HepG2 (cell line): ENCODE data around the gene TTLL11. TPM values are rescaled to one million over a fixed set of nuclear protein-coding genes. Genes with fewer than 3 reads are reported as not detected.

Source experiments
- HMGXB3 ChIP-seq: sonication (generic); formaldehyde crosslinking; IDR thresholded peaks from 2 replicates; pipeline ENCODE4 v1.4.0; 2020; ENCODE audit warnings: missing genetic modification reagents, borderline replicate concordance
- JARID2 ChIP-seq: sonication (generic); formaldehyde crosslinking; IDR thresholded peaks from 2 replicates; pipeline ENCODE4 v1.8.1; 2023; ENCODE audit warnings: missing genetic modification reagents, inconsistent platforms; ENCODE audit not compliant: insufficient replicate concordance
- KAT8 ChIP-seq: IDR thresholded peaks from 2 replicates; pipeline ENCODE4 v1.6.1; 2016; ENCODE audit warnings: missing genetic modification reagents, missing compliant biosample characterization
- KDM3A ChIP-seq: IDR thresholded peaks from 2 replicates; pipeline ENCODE4 v1.6.1; 2018; ENCODE audit warnings: low read depth, missing compliant biosample characterization
- NR3C1 ChIP-seq: sonication (generic); formaldehyde crosslinking; IDR thresholded peaks from 2 replicates; pipeline ENCODE4 v1.4.0; 2020; ENCODE audit warnings: missing genetic modification reagents
- RBM39 ChIP-seq: fragments of 200-400 bp; formaldehyde crosslinking; IDR thresholded peaks from one replicate; pipeline ENCODE4 v1.6.1; 2018; ENCODE audit warnings: antibody characterized with exemption, mild to moderate bottlenecking, low read depth, low read length; ENCODE audit not compliant: poor library complexity, severe bottlenecking
- SCMH1 ChIP-seq: sonication (generic); formaldehyde crosslinking; IDR thresholded peaks from 2 replicates; pipeline ENCODE4 v1.9.0; 2021; ENCODE audit warnings: missing genetic modification reagents, mild to moderate bottlenecking, borderline replicate concordance
- SETDB1 ChIP-seq: sonication (generic); formaldehyde crosslinking; IDR thresholded peaks from 2 replicates; pipeline ENCODE4 v1.5.1; 2020; ENCODE audit warnings: missing genetic modification reagents, mild to moderate bottlenecking, borderline replicate concordance
- SMAD9 ChIP-seq: sonication (generic); formaldehyde crosslinking; IDR thresholded peaks from 2 replicates; pipeline ENCODE4 v1.5.1; 2020; ENCODE audit warnings: mild to moderate bottlenecking, missing genetic modification reagents
- TSC22D2 ChIP-seq: sonication (generic); formaldehyde crosslinking; IDR thresholded peaks from 2 replicates; pipeline ENCODE4 v1.5.1; 2020; ENCODE audit warnings: missing genetic modification reagents, mild to moderate bottlenecking, borderline replicate concordance
- ZBED4 ChIP-seq: sonication (generic); formaldehyde crosslinking; IDR thresholded peaks from 2 replicates; pipeline ENCODE4 v1.4.0; 2020; ENCODE audit warnings: missing genetic modification reagents, borderline replicate concordance
- ZBTB42 ChIP-seq: sonication (generic); formaldehyde crosslinking; IDR thresholded peaks from 2 replicates; pipeline ENCODE4 v1.5.0; 2020; ENCODE audit warnings: mild to moderate bottlenecking, missing genetic modification reagents
- ZBTB49 ChIP-seq: sonication (generic); formaldehyde crosslinking; IDR thresholded peaks from 2 replicates; pipeline ENCODE4 v1.4.0; 2020; ENCODE audit warnings: missing genetic modification reagents, borderline replicate concordance
- ZNF652 ChIP-seq: IDR thresholded peaks from 2 replicates; pipeline ENCODE4 v1.6.1; 2016; ENCODE audit warnings: low read depth, borderline replicate concordance
- ZNF747 ChIP-seq: sonication (generic); formaldehyde crosslinking; IDR thresholded peaks from 2 replicates; pipeline ENCODE4 v1.8.1; 2023; ENCODE audit warnings: missing genetic modification reagents, mild to moderate bottlenecking, borderline replicate concordance
- polyA plus RNA-seq, 8 experiments: library from polyadenylated mRNA; depleted of rRNA in 3 of 8; stranded (reverse) in 7 of 8; unstranded in 1 of 8; fragments of >200 nt; fragmentation: Illumina TruSeq in 4 of 8; extraction: Trizol in 4 of 8; gene quantifications; 2 replicates each; pipeline versions ENCODE4 v1.2.1 to v1.2.3, GENCODE V29; 2011 to 2016; ENCODE audit warnings: low read depth in 4 of 8, missing spikeins in 1 of 8, mixed read lengths in 1 of 8; ENCODE audit not compliant: insufficient read depth in 1 of 8
- total RNA-seq, 5 experiments: library from RNA; depleted of rRNA; stranded (reverse); fragments of >200 nt; fragmentation: Illumina TruSeq; extraction: Trizol; gene quantifications; 2 replicates each; pipeline ENCODE4 v1.2.3, GENCODE V29; 2016; ENCODE audit warnings: low read depth in 1 of 5
- TF ChIP-seq, protein P1 (sequence below): sonication (generic); formaldehyde crosslinking; IDR thresholded peaks from 2 replicates; pipeline ENCODE4 v1.5.0; 2020; ENCODE audit warnings: missing genetic modification reagents

Gene TTLL11
- total and polyA plus RNA-seq, 2 of the 13 experiments (the other 11 are each of a cell fraction or from before 2014, with no cell fraction given) = 4.5 to 5.2 TPM

DNA sequence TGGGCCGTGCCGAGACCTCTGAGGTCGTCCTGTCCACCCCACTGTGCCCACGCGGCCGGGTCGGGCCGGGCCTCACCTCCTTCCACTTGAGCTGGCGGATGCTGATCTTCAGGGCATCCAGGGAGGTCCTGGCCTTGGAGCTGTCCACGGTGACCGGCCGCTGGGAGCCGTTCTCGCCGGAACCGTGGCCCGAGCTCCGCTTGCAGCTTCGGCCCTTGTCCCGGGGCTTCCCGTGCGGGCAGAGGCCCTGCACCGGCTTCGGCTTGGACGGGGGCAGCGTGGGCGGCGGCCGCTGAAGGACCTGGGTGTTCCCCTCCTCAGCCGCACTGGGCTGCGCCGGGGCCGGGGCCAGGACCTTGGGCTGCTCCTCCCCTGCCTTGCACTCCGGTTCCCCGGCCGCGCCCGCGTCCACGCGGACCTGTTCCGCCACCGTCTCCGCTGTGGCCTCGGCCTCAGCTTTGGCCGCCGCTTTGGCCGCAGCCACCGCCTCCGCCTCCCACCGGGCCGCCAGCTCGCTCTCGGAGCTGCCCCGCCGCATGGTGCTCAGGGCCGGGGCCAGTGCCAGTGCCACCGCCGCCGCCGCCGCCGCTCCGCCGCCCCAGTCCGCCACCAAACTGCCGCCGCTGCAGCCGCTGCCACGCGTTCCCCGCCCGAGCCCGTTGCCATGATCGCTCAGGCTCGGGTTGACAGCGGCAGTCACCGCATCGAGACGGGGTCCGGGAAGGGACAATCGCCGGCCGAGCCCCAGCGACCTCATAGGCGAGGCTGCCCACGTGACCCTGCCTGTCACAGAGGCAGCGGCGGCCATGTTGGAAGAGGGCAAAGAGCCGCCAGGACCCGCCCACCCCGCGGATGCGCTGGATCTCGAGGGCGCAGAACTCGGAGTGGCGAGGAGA is at the start of gene TTLL11 (continued):
- no peak for TF ChIP-seq JARID2 (CRISPR knock-in tag)
- 0 out of 2 replicates have a peak, but pooled peaks have one; percentile 56 for TF ChIP-seq HMGXB3 (CRISPR knock-in tag)
- no peak for TF ChIP-seq SMAD9
- TF ChIP-seq ZBTB49 (CRISPR knock-in tag) = no peak
- TF ChIP-seq ZNF747 (CRISPR knock-in tag) = no peak; the same call in 1 of the 2 replicates
- no peak for TF ChIP-seq NR3C1 (CRISPR knock-in tag)
- TF ChIP-seq KDM3A (CRISPR knock-in tag) = no peak; the same call in 1 of the 2 replicates
- no peak for TF ChIP-seq SCMH1
- TF ChIP-seq SETDB1 (CRISPR knock-in tag) = no peak
- no peak; the same call in 1 of the 2 replicates for TF ChIP-seq ZBED4 (CRISPR knock-in tag)
- TF ChIP-seq TSC22D2 (CRISPR knock-in tag) = no peak
- no peak for TF ChIP-seq ZNF652 (CRISPR knock-in tag)
- TF ChIP-seq ZBTB42 (CRISPR knock-in tag) = 0 out of 2 replicates have a peak, but pooled peaks have one; percentile 60
- TF ChIP-seq, protein P1, sequence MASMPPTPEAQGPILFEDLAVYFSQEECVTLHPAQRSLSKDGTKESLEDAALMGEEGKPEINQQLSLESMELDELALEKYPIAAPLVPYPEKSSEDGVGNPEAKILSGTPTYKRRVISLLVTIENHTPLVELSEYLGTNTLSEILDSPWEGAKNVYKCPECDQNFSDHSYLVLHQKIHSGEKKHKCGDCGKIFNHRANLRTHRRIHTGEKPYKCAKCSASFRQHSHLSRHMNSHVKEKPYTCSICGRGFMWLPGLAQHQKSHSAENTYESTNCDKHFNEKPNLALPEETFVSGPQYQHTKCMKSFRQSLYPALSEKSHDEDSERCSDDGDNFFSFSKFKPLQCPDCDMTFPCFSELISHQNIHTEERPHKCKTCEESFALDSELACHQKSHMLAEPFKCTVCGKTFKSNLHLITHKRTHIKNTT = no peak
- TF ChIP-seq KAT8 = peak; percentile 82
- TF ChIP-seq RBM39 = no peak
